Neural progenitor cell (in vitro differentiated cells): ENCODE data around the gene TREH. TPM values are rescaled to one million over a fixed set of nuclear protein-coding genes. Genes with fewer than 3 reads are reported as not detected.
A peak's percentile ranks its signal among the peaks of the same experiment; 100 is the strongest.

ENCODE experiments used
- DNase-seq: peaks from one replicate; pipeline ENCODE4 v3.0.0-alpha.2; 2016; ENCODE audit warnings: low spot score
- H2AFZ ChIP-seq: fragments of 200-600 bp; sonication (generic); replicated peaks from 2 replicates; pipeline ENCODE4 v1.6.1; 2016; ENCODE audit warnings: antibody characterized with exemption
- H3F3A ChIP-seq: fragments of 200-600 bp; sonication (generic); 2 replicates; pipeline ENCODE4 v1.6.1; 2016; ENCODE audit warnings: antibody characterized with exemption, low read depth
- H3K27ac ChIP-seq: fragments of 200-600 bp; sonication (generic); 2 replicates; pipeline ENCODE4 v1.5.1; 2016; ENCODE audit warnings: mild to moderate bottlenecking
- H3K27me3 ChIP-seq: fragments of 200-600 bp; sonication (generic); 2 replicates; pipeline ENCODE4 v1.6.1; 2016; ENCODE audit warnings: mild to moderate bottlenecking, moderate library complexity
- H3K36me3 ChIP-seq: fragments of 200-600 bp; sonication (generic); 2 replicates; pipeline ENCODE4 v1.5.1; 2016
- H3K4me1 ChIP-seq: fragments of 200-600 bp; sonication (generic); 2 replicates; pipeline ENCODE4 v1.6.1; 2016; ENCODE audit warnings: mixed run types
- H3K4me2 ChIP-seq: fragments of 200-600 bp; sonication (generic); 2 replicates; pipeline ENCODE4 v1.6.1; 2016
- H3K4me3 ChIP-seq: fragments of 200-600 bp; sonication (generic); 2 replicates; pipeline ENCODE4 v1.5.1; 2016
- H3K79me2 ChIP-seq: fragments of 200-600 bp; sonication (generic); 2 replicates; pipeline ENCODE4 v1.6.1; 2016; ENCODE audit warnings: low read depth
- H3K9ac ChIP-seq: fragments of 200-600 bp; sonication (generic); 2 replicates; pipeline ENCODE4 v1.6.1; 2016
- H3K9me3 ChIP-seq: fragments of 200-600 bp; sonication (generic); 2 replicates; pipeline ENCODE4 v1.5.1; 2016; ENCODE audit warnings: low read depth
- H4K20me1 ChIP-seq: fragments of 200-600 bp; sonication (generic); 2 replicates; pipeline ENCODE4 v1.6.1; 2016; ENCODE audit warnings: low read depth
- H3K27ac Mint-ChIP-seq: 3 replicates; pipeline ENCODE4 v1.8.0; 2021; ENCODE audit warnings: mixed read lengths
- H3K27me3 Mint-ChIP-seq: 2 replicates; pipeline ENCODE4 v1.8.0; 2022; ENCODE audit warnings: low read depth, mild to moderate bottlenecking, inconsistent platforms, moderate library complexity, mixed read lengths; ENCODE audit not compliant: insufficient read depth
- H3K36me3 Mint-ChIP-seq: 3 replicates; pipeline ENCODE4 v1.8.0; 2021; ENCODE audit warnings: mixed read lengths
- H3K4me1 Mint-ChIP-seq: 3 replicates; pipeline ENCODE4 v1.8.0; 2021; ENCODE audit warnings: mixed read lengths
- H3K4me3 Mint-ChIP-seq: 3 replicates; pipeline ENCODE4 v1.8.0; 2021; ENCODE audit warnings: mild to moderate bottlenecking, moderate library complexity, mixed read lengths
- H3K9me3 Mint-ChIP-seq: 3 replicates; pipeline ENCODE4 v1.8.0; 2020; ENCODE audit warnings: mixed read lengths
- EZH2 ChIP-seq: fragments of 200-600 bp; sonication (generic); IDR thresholded peaks from 2 replicates; pipeline ENCODE4 v1.6.1; 2017; ENCODE audit warnings: antibody characterized with exemption, mild to moderate bottlenecking, moderate library complexity
- EZH2phosphoT487 ChIP-seq: fragments of 200-600 bp; sonication (generic); IDR thresholded peaks from 2 replicates; pipeline ENCODE4 v1.6.1; 2017; ENCODE audit warnings: antibody characterized with exemption
- total RNA-seq: library from RNA; depleted of rRNA; stranded (reverse); fragments of >200 nt; gene quantifications from 2 replicates; pipeline ENCODE4 v1.2.3, GENCODE V29; 2015; ENCODE audit warnings: low replicate concordance
- TF ChIP-seq, protein P1 (sequence below): fragments of 200-600 bp; sonication (generic); IDR thresholded peaks from 2 replicates; pipeline ENCODE4 v1.5.1; 2017; ENCODE audit warnings: antibody characterized with exemption, mild to moderate bottlenecking

TREH gene
- total RNA-seq, 1 donor from 2014 or later: not detected

DNA sequence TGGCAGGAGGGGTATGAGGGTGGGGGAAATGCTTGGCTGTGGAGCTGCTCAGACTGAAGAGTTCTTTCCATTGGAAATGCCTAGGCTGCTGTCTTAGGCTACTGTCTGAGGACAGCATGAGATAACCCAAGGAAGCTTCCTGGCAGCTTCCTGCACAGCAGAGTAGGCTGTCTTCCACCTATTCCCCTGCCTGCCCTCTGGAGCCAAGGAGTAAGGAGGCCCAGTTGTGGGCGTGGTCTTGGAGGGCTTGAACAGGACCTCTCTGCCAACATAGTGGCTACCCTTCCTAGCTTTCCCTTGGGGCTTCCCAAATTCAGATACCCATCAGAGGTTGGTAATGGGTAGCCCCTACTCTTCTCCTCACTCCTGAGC is 46.1 kb downstream of the TREH start:
- no peaks in the 10 kb centered on the region for H3K9me3 ChIP-seq
- TF ChIP-seq EZH2phosphoT487 (no peak), EZH2 (no peak)
- TF ChIP-seq, protein P1, sequence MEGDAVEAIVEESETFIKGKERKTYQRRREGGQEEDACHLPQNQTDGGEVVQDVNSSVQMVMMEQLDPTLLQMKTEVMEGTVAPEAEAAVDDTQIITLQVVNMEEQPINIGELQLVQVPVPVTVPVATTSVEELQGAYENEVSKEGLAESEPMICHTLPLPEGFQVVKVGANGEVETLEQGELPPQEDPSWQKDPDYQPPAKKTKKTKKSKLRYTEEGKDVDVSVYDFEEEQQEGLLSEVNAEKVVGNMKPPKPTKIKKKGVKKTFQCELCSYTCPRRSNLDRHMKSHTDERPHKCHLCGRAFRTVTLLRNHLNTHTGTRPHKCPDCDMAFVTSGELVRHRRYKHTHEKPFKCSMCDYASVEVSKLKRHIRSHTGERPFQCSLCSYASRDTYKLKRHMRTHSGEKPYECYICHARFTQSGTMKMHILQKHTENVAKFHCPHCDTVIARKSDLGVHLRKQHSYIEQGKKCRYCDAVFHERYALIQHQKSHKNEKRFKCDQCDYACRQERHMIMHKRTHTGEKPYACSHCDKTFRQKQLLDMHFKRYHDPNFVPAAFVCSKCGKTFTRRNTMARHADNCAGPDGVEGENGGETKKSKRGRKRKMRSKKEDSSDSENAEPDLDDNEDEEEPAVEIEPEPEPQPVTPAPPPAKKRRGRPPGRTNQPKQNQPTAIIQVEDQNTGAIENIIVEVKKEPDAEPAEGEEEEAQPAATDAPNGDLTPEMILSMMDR: no peak
- H3K36me3 Mint-ChIP-seq: peaks cover 30% of the 10 kb centered on the region
- no peaks in the 10 kb centered on the region for H3K9me3 Mint-ChIP-seq
- peaks cover 30% of the 10 kb centered on the region for H3F3A ChIP-seq
- H3K4me1 Mint-ChIP-seq: peaks cover 23% of the 10 kb centered on the region
- no peaks in the 10 kb centered on the region for H3K79me2 ChIP-seq
- DNase-seq: no peak
- H3K27me3 ChIP-seq: no peaks in the 10 kb centered on the region
- H3K27me3 Mint-ChIP-seq: peaks cover 7% of the 10 kb centered on the region
- peaks cover 30% of the 10 kb centered on the region for H4K20me1 ChIP-seq
- H2AFZ ChIP-seq: no peak overlapping the region
- no peak overlapping the region for H3K27ac ChIP-seq
- H3K27ac Mint-ChIP-seq: no peak overlapping the region
- no peak overlapping the region for H3K9ac ChIP-seq
- no peak overlapping the region for H3K4me3 Mint-ChIP-seq
- H3K36me3 ChIP-seq: no peaks in the 10 kb centered on the region
- no peak overlapping the region for H3K4me3 ChIP-seq
- H3K4me2 ChIP-seq: no peak overlapping the region
- H3K4me1 ChIP-seq: peaks cover 26% of the 10 kb centered on the region

DNA sequence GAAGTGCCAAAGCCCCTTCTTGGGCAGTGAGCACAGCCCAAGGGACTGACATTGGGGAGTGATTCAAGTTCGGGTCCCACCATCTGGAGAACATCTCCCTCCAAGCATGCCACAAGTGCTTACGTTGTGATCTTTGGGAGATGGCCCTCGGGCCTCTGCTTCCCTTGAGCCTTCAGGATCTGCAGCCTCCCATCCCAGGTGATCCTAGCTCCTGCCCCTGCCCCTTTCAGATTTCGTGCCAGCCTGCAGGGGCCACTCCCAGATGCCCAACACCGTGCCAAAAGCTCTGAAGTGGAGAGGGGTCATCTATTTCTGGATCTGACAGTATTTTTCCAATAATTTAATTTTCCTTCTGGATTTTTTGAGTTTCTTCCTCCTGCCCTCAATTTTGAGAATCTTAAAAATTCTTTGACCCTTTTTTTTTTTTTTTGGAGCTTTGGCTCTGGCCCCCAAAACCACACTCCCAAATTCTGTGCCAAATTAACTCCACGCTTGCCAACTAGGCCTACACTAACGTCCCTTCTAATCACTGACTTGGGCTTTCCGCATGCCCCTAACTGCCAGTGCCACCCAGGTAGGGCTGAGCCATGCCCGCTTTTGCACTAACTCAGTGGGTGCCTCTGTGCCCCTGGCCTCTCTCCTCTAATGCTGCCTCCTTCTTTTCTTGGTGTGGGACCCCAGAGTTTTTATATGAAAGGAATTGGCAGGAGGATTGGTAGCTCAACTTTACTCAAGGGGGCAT is 46.7 kb downstream of the TREH start:
- Histone ChIP-seq H4K20me1 (peaks cover 30% of the 10 kb centered on the region), H3K36me3 (no peaks in the 10 kb centered on the region), H3K27me3 (no peaks in the 10 kb centered on the region), H3K4me2 (no peak overlapping the region), H3K4me1 (peaks cover 26% of the 10 kb centered on the region), H3K9ac (no peak overlapping the region), H3K4me3 (no peak overlapping the region), H3K9me3 (no peaks in the 10 kb centered on the region), H2AFZ (no peak overlapping the region), H3K79me2 (no peaks in the 10 kb centered on the region), H3F3A (peaks cover 30% of the 10 kb centered on the region), H3K27ac (no peak overlapping the region)
- TF ChIP-seq, protein P1: no peak
- no peak for TF ChIP-seq EZH2
- no peak for TF ChIP-seq EZH2phosphoT487
- no peak for DNase-seq
- H3K9me3 Mint-ChIP-seq: no peaks in the 10 kb centered on the region
- peaks cover 7% of the 10 kb centered on the region for H3K27me3 Mint-ChIP-seq
- H3K36me3 Mint-ChIP-seq: peaks cover 27% of the 10 kb centered on the region
- H3K4me3 Mint-ChIP-seq: peak overlapping the region; percentile 10
- H3K27ac Mint-ChIP-seq: no peak overlapping the region
- peaks cover 23% of the 10 kb centered on the region for H3K4me1 Mint-ChIP-seq

DNA sequence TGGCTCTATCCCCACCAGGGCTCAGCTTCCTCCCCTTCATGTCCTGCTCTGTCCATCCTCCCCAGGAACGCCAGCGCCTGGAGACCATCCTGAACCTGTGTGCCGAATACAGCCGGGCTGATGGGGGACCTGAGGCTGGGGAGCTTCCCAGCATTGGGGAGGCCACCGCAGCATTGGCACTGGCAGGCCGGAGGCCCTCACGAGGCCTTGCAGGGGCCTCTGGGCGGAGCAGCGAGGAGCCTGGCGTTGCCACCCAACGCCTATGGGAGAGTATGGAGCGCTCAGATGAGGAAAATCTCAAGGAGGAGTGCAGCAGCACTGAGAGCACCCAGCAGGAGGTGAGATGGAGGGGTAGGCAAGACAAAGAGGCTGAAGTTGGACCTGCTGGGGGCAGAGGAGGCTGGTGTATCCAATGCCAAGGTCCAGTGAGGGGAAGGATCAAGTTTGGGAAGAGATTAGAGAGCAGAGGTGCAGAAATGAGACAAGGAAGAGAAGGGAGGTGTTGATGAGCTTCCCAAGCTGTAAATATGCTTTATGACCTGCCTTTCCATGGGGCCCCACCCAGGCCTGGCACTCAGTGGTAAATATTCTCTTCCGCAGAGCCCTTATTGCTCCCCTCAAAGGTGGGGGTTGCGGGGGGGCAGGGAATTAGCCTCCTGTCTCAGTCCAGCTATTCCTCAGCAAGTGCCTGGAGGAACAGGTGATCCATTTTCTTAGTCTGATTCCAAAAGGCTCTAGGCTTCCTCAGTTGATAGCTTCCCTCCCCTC is 48.1 kb downstream of the TREH start:
- Mint-ChIP-seq H3K9me3 (no peaks in the 10 kb centered on the region), H3K36me3 (peaks cover 28% of the 10 kb centered on the region), H3K27ac (no peak overlapping the region), H3K4me1 (peaks cover 23% of the 10 kb centered on the region), H3K4me3 (no peak overlapping the region), H3K27me3 (peaks cover 7% of the 10 kb centered on the region)
- Histone ChIP-seq H3K9ac (no peak overlapping the region), H3K36me3 (no peaks in the 10 kb centered on the region), H3K4me2 (no peak overlapping the region), H3K4me1 (peaks cover 23% of the 10 kb centered on the region), H3K79me2 (no peaks in the 10 kb centered on the region), H4K20me1 (peaks cover 23% of the 10 kb centered on the region), H3K27ac (no peak overlapping the region), H2AFZ (no peak overlapping the region), H3K27me3 (no peaks in the 10 kb centered on the region), H3K9me3 (no peaks in the 10 kb centered on the region), H3K4me3 (no peak overlapping the region), H3F3A (peaks cover 30% of the 10 kb centered on the region)
- TF ChIP-seq EZH2 (no peak), EZH2phosphoT487 (no peak)
- TF ChIP-seq, protein P1: no peak
- no peak for DNase-seq
